HG02610 (cell line): ENCODE data around the gene PRKCA.

Source experiments
- ATAC-seq: cut with Tn5 transposase; IDR thresholded peaks from one replicate; pipeline ENCODE4 v1.9.1; 2021; ENCODE audit warnings: mild to moderate bottlenecking, moderate library complexity; ENCODE audit not compliant: unreplicated experiment

Gene PRKCA

GRCh38 chr17:66411520-66411919 lies 109.1 kb downstream of the PRKCA start:
- no peak for ATAC-seq

GRCh38 chr17:66412857-66413558 lies 110.6 kb downstream of the PRKCA start:
- ATAC-seq = no peak

- no peak for ATAC-seq
Observed at GRCh38 chr17:66413559-66414520, 111.4 kb downstream of the PRKCA start.

- no peak for ATAC-seq
Observed at GRCh38 chr17:66414561-66415175, 112.3 kb downstream of the PRKCA start.

- ATAC-seq = no peak
Observed at GRCh38 chr17:66415366-66416206, 113.2 kb downstream of the PRKCA start.

GRCh38 chr17:66416207-66416940 lies 114.0 kb downstream of the PRKCA start:
- no peak for ATAC-seq

GRCh38 chr17:66417300-66417719 lies 114.9 kb downstream of the PRKCA start:
- ATAC-seq = no peak

- ATAC-seq = no peak
Observed at GRCh38 chr17:66420961-66421371, 118.6 kb downstream of the PRKCA start.

GRCh38 chr17:66422186-66422585 lies 119.8 kb downstream of the PRKCA start:
- ATAC-seq = no peak

GRCh38 chr17:66423056-66423955 lies 120.9 kb downstream of the PRKCA start:
- ATAC-seq = no peak

GRCh38 chr17:66425756-66426396 lies 123.5 kb downstream of the PRKCA start:
- ATAC-seq = no peak

GRCh38 chr17:66426397-66427033 lies 124.1 kb downstream of the PRKCA start:
- no peak for ATAC-seq

GRCh38 chr17:66427134-66427533 lies 124.7 kb downstream of the PRKCA start:
- ATAC-seq = no peak

GRCh38 chr17:66429680-66430079 lies 127.3 kb downstream of the PRKCA start:
- no peak for ATAC-seq

GRCh38 chr17:66430846-66431795 lies 128.7 kb downstream of the PRKCA start:
- no peak for ATAC-seq

GRCh38 chr17:66431910-66432309 lies 129.5 kb downstream of the PRKCA start:
- ATAC-seq = no peak
